Glutamatergic neuron (in vitro differentiated cells): ENCODE measurements around the gene VWC2L. TPM values are rescaled to one million over a fixed set of nuclear protein-coding genes. Genes with fewer than 3 reads are reported as not detected.
A peak's percentile ranks its signal among the peaks of the same experiment; 100 is the strongest.

ENCODE experiments used
- DNase-seq: peaks from one replicate; pipeline ENCODE4 v3.0.0; 2022
- H3K27ac Mint-ChIP-seq: one replicate; pipeline ENCODE4 v1.8.0; 2020; ENCODE audit warnings: mild to moderate bottlenecking, mixed read lengths, inconsistent platforms; ENCODE audit not compliant: unreplicated experiment
- H3K27me3 Mint-ChIP-seq: one replicate; pipeline ENCODE4 v1.8.0; 2020; ENCODE audit warnings: mild to moderate bottlenecking, moderate library complexity, mixed read lengths, inconsistent platforms; ENCODE audit not compliant: unreplicated experiment
- H3K36me3 Mint-ChIP-seq: one replicate; pipeline ENCODE4 v1.8.0; 2020; ENCODE audit warnings: mild to moderate bottlenecking, mixed read lengths, inconsistent platforms; ENCODE audit not compliant: unreplicated experiment
- H3K4me1 Mint-ChIP-seq: one replicate; pipeline ENCODE4 v1.8.0; 2020; ENCODE audit warnings: mild to moderate bottlenecking, low read depth, mixed read lengths, inconsistent platforms; ENCODE audit not compliant: unreplicated experiment
- H3K4me3 Mint-ChIP-seq: one replicate; pipeline ENCODE4 v1.8.0; 2020; ENCODE audit warnings: mild to moderate bottlenecking, mixed read lengths, inconsistent platforms; ENCODE audit not compliant: unreplicated experiment
- H3K9me3 Mint-ChIP-seq: one replicate; pipeline ENCODE4 v1.8.0; 2020; ENCODE audit warnings: mild to moderate bottlenecking, moderate library complexity, mixed read lengths, inconsistent platforms; ENCODE audit not compliant: unreplicated experiment
- total RNA-seq: library from RNA; stranded (reverse); fragmentation: NEBNext Ultra II Directional; extraction: Animal tissue kit (Norgen Biotek cat#: 25700); gene quantifications from one replicate; pipeline ENCODE4 v1.2.1, GENCODE V29; 2021; ENCODE audit not compliant: unreplicated experiment
- TF ChIP-seq, protein P1 (sequence below): fragments of 200-600 bp; sonication (generic); IDR thresholded peaks from one replicate; pipeline ENCODE4 v1.5.0; 2021; ENCODE audit not compliant: partially characterized antibody, unreplicated experiment

The VWC2L gene
- total RNA-seq, 1 donor from 2014 or later = 0.15 TPM

DNA sequence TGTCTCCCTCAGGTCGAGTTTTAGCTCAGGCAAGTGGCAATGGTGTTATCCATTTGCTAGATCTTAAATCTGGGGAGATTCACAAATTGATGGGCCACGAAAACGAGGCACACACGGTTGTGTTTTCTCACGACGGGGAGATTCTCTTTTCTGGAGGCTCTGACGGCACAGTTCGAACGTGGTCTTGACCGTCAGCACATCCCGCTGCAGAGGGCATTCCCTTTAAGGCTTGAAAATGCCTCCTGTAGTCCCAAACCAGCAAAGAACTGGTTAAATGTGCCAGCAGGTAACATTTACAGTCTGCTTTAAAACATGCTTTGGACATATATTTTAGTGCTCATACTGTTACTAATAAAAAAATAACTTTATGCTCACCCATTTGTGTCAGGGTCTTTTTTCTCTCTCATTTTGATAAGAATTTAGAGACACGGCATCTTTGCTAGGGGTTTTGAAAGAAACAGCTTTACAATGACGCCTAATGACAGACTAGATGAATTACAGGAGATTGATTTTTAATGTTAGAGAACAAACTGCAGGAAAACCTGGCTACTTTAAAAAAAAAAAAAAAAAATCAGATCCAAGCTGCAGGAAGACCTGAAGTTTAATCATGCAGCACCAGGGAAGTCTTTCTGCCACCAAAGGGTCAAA, 602 bp upstream of the VWC2L start:
- TF ChIP-seq, protein P1, sequence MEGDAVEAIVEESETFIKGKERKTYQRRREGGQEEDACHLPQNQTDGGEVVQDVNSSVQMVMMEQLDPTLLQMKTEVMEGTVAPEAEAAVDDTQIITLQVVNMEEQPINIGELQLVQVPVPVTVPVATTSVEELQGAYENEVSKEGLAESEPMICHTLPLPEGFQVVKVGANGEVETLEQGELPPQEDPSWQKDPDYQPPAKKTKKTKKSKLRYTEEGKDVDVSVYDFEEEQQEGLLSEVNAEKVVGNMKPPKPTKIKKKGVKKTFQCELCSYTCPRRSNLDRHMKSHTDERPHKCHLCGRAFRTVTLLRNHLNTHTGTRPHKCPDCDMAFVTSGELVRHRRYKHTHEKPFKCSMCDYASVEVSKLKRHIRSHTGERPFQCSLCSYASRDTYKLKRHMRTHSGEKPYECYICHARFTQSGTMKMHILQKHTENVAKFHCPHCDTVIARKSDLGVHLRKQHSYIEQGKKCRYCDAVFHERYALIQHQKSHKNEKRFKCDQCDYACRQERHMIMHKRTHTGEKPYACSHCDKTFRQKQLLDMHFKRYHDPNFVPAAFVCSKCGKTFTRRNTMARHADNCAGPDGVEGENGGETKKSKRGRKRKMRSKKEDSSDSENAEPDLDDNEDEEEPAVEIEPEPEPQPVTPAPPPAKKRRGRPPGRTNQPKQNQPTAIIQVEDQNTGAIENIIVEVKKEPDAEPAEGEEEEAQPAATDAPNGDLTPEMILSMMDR = no peak
- no peak overlapping the region for H3K27ac Mint-ChIP-seq
- no peaks in the 10 kb centered on the region for H3K9me3 Mint-ChIP-seq
- no peaks in the 10 kb centered on the region for H3K27me3 Mint-ChIP-seq
- H3K4me3 Mint-ChIP-seq = peak overlapping the region; percentile 71
- no peaks in the 10 kb centered on the region for H3K36me3 Mint-ChIP-seq
- DNase-seq = no peak
- peaks cover 16% of the 10 kb centered on the region for H3K4me1 Mint-ChIP-seq

DNA sequence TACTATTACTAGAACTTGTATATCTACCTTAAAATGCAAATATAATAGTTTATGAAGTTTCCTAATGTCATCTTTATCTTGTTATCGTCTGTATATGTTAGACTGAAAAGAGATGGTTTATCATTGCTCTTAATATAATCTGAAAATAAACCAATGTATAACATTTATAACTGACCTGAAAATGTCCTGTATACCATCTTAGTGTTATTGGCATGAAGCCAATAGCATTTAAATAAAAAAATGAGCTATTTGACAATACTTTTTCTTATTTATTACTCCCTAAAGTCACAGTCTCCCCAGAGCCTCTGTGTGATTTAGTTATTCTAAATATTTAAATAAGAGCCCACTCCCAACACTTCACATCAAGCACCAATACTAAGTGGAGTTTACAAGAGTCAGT, 1.8 kb downstream of the VWC2L start:
- no peaks in the 10 kb centered on the region for H3K9me3 Mint-ChIP-seq
- H3K4me3 Mint-ChIP-seq = no peak overlapping the region
- TF ChIP-seq, protein P1 = no peak
- DNase-seq = no peak
- no peaks in the 10 kb centered on the region for H3K27me3 Mint-ChIP-seq
- no peaks in the 10 kb centered on the region for H3K36me3 Mint-ChIP-seq
- no peak overlapping the region for H3K27ac Mint-ChIP-seq
- peaks cover 12% of the 10 kb centered on the region for H3K4me1 Mint-ChIP-seq

GRCh38 chr2:214436470-214436869, 25.6 kb downstream of the VWC2L start:
- Mint-ChIP-seq H3K36me3 (no peaks in the 10 kb centered on the region), H3K27ac (no peak overlapping the region), H3K4me3 (no peak overlapping the region), H3K9me3 (no peaks in the 10 kb centered on the region), H3K4me1 (no peaks in the 10 kb centered on the region), H3K27me3 (no peaks in the 10 kb centered on the region)
- DNase-seq = no peak
- TF ChIP-seq, protein P1 = no peak

- Mint-ChIP-seq H3K36me3 (peaks cover 4% of the 10 kb centered on the region), H3K9me3 (peaks cover 5% of the 10 kb centered on the region), H3K27ac (no peak overlapping the region), H3K4me3 (no peak overlapping the region), H3K4me1 (peaks cover 2% of the 10 kb centered on the region), H3K27me3 (no peaks in the 10 kb centered on the region)
- DNase-seq = no peak
- TF ChIP-seq, protein P1 = no peak
Measured at GRCh38 chr2:214450118-214450894, 39.5 kb downstream of the VWC2L start.
